Head of caudate nucleus (tissue), 42 donors: ENCODE data around the gene GNA12.
"Not testable (repeated sequence)": the region's sequence is repeated elsewhere in the genome, so short reads cannot be mapped to it uniquely, and the experiment has no call there.

Experiments used
- DNase-seq, 42 donors: peaks; one replicate each; pipeline versions ENCODE4 v3.0.0 to v3.0.0-alpha.2; 2020 to 2021; ENCODE audit warnings: mixed read lengths in 7 of 42
- intact Hi-C: fragments of 100-400 bp; cut with DNase I; formaldehyde crosslinking; loops from one replicate; pipeline ENCODE4 v1.15.0; 2022

GNA12 gene

DNA sequence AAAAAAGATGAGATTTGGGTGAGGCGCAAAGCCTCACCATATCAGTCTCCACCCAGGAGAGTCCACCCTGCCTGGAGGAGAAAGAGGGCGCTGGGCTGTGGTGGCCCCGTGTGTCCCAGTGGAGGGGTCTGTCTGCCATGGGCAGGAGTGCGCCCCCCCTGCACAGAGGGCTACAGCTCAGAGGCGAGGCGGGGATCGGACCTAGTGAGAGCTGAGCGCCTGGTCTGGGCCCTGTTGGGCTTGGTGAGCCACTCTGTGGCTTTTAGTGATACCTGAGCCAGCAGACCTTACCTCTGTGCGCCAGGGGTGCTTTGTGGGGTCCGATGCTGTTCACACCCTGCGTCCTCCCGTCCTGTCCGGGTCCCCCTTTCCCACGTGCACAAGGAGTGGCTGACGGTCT is 25.9 kb upstream of the GNA12 start:
- intact Hi-C loops = no loop called here
- DNase-seq = no peak

- no peak for DNase-seq
- intact Hi-C loops = no loop called here
Measured at GRCh38 chr7:2866601-2867000, 22.5 kb upstream of the GNA12 start.

DNA sequence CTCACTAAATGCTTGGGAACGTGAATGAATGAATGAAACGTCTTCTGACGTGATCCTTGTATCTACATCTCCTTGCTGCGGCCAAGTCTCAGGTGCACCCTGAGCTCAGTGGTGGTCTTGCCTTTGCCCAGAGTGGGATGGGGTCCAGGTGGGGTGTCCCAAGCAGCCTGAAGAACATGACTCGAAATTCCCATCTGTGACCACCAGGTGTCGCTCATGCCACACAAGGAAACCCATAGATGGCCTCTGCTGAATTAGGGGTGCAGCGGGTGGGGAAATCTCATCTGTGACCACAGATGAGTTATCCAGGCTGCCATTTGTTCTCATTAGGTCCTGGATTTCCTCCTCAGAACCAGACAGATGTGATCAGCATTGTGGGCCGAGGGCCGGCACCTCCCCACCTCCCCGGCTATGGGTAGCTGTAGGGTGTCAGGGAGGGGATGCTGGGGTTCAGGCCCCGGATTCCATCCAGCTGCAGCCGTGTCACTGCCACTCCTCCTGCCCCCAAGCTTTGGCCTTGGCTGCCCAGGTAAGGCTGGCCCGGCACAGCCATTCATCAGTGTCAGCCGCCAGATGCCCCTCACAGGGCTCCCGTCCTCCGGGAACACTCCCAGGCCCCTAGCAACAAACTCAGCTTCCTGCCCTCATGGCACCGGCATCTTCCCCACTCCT is 21.0 kb upstream of the GNA12 start:
- peak in 41 of 42 donors; percentile 52 to 90 (median 74) for DNase-seq
- intact Hi-C loops = no loop called here

GRCh38 chr7:2864204-2864985 is 20.3 kb upstream of the GNA12 start:
- intact Hi-C loops = no loop called here
- no peak for DNase-seq

DNA sequence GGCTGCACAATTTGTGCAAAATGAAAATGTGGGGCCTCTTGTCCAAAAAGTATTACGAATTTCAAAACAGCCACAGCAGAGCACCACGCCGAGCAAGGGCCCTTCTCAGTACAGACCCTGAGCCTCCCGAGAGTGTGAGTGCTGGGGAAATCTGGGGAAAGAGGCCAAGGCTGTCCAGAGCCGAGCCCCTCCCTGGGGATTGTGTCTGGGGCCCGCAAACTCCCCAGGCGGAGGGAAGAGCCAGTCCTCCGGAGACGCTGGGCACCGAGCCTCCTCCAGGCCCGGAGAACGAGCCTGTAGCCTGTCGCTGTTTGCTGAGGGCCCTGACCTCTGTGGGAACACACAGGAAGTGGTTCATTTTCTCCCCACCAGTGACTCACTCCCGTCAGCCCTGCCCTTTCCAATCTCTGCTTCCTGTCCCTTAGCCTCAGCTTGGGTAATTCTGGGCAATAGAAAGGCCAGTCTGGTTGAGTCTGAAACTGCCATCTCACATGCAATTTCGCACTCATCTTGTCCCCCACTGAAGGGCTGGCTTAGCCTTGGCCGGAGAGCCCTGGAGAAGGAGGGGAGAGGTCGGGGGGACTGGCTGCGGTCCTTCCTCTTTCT is 19.5 kb upstream of the GNA12 start:
- peak in 19 of 42 donors; percentile 14 to 78 (median 43) for DNase-seq
- intact Hi-C loops = loop anchor here (2.0 kb wide), 1 partner anchor 19 kb away; the partner anchor contains the start of gene GNA12

DNA sequence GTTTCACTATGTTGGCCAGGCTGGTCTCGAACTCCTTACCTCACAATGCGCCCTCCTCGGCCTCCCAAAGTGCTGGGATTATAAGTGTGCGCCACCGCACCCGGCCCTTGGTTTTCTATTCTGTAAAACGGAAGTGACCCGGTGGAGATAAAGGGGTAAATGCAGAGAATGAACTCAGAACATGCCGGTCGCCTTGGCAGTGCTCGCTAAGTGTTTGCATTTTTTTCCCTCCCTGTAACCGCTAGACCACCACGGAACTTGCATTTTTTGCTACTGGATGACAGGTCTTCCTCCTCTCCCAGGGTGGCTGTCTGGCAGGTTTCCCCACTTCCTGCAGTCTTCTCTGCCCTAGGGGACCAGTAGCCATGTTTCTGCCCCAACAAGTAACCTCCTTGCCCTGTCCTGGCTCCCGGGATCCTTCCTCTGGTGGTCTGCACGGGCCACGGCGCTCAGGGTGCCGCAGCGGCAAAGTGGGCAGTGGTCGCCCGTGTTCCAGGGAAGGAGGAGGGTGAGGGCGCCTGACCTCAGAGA is 18.8 kb upstream of the GNA12 start:
- intact Hi-C loops = loop anchor here (2.0 kb wide), 1 partner anchor 18 kb away; the partner anchor contains the start of gene GNA12
- no peak for DNase-seq

- DNase-seq = no peak
- intact Hi-C loops = no loop called here
Measured at GRCh38 chr7:2861509-2861908, 17.4 kb upstream of the GNA12 start.

DNA sequence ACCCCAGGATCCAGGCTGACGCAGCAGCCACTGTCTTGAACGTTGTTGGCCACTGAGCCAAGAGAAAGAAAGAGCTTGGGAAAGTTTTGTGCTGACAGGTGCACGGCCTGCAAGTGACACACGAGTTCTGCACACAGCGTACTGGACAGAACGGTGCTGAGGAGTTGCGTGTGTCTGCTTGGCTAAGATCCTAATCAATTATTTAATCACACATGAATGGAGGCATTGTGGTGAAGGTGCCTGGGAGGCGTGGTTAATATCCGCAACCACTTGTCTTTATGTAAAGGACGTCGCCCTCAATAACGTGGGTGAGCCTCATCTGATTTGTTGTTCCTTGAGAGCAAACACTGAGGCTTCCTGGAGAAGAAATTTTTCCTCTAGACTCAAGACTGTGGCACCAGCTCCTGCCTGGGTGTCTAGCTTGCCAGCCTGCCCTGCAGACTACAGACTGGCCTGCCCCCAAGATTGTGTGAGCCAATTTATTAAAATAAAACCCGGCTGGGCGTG is 16.6 kb upstream of the GNA12 start:
- DNase-seq = no peak
- intact Hi-C loops = no loop called here

DNA sequence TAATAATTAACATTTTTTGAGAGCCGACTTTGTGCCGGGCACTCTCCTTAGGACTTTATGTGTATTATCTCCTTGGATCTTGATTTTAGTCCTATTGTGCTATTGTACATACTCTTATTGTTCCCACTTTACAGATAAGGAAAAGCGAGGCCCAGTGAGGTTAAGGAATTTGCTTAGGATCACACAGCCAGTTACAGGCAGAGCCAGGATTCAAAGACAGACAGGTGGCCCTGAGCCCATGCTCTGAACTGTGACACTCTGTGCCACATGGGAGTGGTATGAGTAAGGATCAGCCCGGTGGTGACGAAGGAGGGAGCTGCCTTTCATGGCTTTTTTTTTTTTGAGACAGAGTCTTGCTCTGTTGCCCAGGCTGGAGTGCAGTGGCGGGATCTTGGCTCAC is 15.8 kb upstream of the GNA12 start:
- intact Hi-C loops = no loop called here
- DNase-seq = no peak

- intact Hi-C loops = no loop called here
- no peak for DNase-seq
Measured at GRCh38 chr7:2858621-2859020, 14.5 kb upstream of the GNA12 start.

DNA sequence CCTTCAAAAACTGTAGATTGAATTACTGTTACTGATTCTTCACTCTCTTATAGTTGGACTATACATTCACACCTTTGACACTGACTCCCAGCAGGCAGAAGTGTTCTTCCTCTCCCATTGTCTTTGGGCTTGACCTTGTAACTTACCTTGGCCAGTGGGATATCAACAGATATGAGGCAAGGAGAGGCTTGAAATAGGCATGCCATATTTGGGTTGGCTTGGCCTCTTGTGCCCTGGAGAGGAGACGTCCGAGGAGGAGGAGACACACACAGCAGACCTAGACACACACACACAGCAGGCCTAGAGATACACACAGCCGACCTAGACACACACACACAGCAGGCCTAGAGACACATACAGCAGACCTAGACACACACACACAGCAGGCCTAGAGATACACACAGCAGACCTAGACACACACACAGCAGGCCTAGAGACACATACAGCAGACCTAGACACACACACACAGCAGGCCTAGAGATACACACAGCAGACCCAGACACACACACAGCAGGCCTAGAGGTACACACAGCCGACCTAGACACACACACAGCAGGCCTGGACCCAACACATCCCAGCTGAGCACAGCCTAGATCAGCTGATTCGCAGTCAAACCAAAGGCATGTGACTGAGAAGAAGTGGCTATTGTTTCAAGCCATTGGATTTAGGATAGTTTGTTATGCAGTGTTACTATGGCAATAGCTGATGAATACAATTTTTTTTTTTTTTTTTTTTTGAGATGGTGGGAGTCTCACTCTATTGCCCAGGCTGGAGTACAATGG is 12.5 kb upstream of the GNA12 start:
- intact Hi-C loops = no loop called here
- DNase-seq = no peak

DNA sequence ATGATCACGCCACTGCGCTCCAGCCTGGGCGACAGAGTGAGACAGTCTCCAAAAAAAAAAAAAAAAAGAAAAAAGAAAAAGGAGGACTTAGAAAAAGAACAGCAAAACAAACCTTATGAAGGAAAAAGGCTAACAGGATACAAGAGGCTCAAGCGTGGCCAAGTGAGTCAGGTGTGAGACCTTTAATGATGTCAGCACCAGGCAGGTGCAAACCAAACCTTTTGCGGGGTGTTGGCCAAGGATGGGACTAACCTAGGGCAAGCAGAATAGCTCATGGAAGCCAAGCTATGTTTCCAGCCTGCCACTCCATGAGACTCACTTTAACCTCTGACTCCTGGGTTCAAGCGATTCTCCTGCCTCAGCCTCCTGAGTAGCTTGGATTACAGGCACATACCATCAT is 11.3 kb upstream of the GNA12 start:
- intact Hi-C loops = no loop called here
- no peak for DNase-seq

- DNase-seq, intact Hi-C loops: not testable (repeated sequence)
Measured at GRCh38 chr7:2853552-2853951, 9.4 kb upstream of the GNA12 start.

DNA sequence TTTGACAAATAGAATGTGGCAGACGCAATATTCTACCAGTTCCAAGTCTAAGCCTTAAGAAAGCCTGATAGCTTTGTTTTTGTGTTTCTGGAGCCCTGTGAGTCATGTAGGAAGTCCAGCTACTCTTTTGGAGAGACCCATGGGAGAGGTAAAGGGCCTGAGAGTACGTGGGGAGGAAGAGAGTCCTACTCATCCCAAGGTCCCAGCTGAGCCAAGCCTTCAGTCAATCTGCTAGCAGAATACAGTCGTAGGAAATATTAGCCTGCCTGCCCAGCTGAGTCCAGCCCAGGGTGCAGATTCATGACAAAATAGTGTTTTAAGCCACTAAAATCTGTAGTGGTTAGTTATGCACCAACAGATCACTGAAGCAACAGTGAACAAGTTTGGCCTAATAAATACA is 9.0 kb upstream of the GNA12 start:
- intact Hi-C loops = no loop called here
- no peak for DNase-seq

DNA sequence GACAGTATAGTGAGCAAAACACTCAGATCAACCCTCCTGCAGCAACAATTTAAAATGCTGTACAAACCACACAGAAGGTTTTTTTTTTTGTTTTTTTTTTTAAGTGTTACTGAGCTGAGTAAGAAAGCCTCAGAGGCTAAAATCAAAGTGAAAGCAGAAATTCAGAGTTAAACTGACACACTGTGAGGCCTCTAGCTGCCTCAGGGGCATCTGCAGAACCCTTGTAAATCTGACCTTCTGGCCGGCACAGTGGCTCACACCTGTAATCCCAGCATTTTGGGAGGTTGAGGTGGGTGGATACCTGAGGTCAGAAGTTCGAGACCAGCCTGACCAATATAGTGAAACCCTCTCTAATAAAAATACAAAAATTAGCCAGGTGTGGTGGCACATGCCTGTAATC is 7.4 kb upstream of the GNA12 start:
- DNase-seq = no peak
- intact Hi-C loops = no loop called here

GRCh38 chr7:2849941-2850766 is 6.0 kb upstream of the GNA12 start:
- intact Hi-C loops = loop anchor here (10.0 kb wide), 1 partner anchor 125 kb away; no protein-coding TSS in a partner anchor

GRCh38 chr7:2845034-2845592 is 1.0 kb upstream of the GNA12 start:
- no peak for DNase-seq
- intact Hi-C loops = loop anchor here (2.0 to 10.0 kb wide), 2 partner anchors 18 to 120 kb away; no protein-coding TSS in a partner anchor

More at GRCh38 chr7:2849941-2850766, 6.0 kb upstream of the GNA12 start:
- no peak for DNase-seq
